Endothelial cell (in vitro differentiated cells): ENCODE data around the gene BNC2. TPM values are rescaled to one million over a fixed set of nuclear protein-coding genes. Genes with fewer than 3 reads are reported as not detected.

Experiments used
- DNase-seq: peaks from one replicate; pipeline ENCODE4 v3.0.0; 2021; ENCODE audit warnings: low spot score
- H3K27ac Mint-ChIP-seq: one replicate; pipeline ENCODE4 v1.8.0; 2021; ENCODE audit warnings: mixed read lengths, inconsistent platforms; ENCODE audit not compliant: unreplicated experiment
- H3K27me3 Mint-ChIP-seq: one replicate; pipeline ENCODE4 v1.8.0; 2021; ENCODE audit warnings: mild to moderate bottlenecking, moderate library complexity, mixed read lengths, inconsistent platforms; ENCODE audit not compliant: unreplicated experiment
- H3K36me3 Mint-ChIP-seq: one replicate; pipeline ENCODE4 v1.8.0; 2021; ENCODE audit warnings: mild to moderate bottlenecking, low read depth, mixed read lengths, inconsistent platforms; ENCODE audit not compliant: unreplicated experiment
- H3K4me1 Mint-ChIP-seq: one replicate; pipeline ENCODE4 v1.8.0; 2021; ENCODE audit warnings: mild to moderate bottlenecking, mixed read lengths, inconsistent platforms; ENCODE audit not compliant: unreplicated experiment
- H3K4me3 Mint-ChIP-seq: one replicate; pipeline ENCODE4 v1.8.0; 2021; ENCODE audit warnings: mild to moderate bottlenecking, mixed read lengths, inconsistent platforms; ENCODE audit not compliant: unreplicated experiment
- H3K9me3 Mint-ChIP-seq: one replicate; pipeline ENCODE4 v1.8.0; 2021; ENCODE audit warnings: mixed read lengths, inconsistent platforms; ENCODE audit not compliant: unreplicated experiment
- CTCF ChIP-seq: fragments of 200-600 bp; sonication (generic); IDR thresholded peaks from one replicate; pipeline ENCODE4 v1.5.0; 2021; ENCODE audit warnings: antibody characterized with exemption; ENCODE audit not compliant: unreplicated experiment
- total RNA-seq: library from RNA; stranded (reverse); fragmentation: NEBNext Ultra II Directional; extraction: Animal tissue kit (Norgen Biotek cat#: 25700); gene quantifications from one replicate; pipeline ENCODE4 v1.2.1, GENCODE V29; 2021; ENCODE audit not compliant: unreplicated experiment

BNC2 gene
- total RNA-seq, 1 donor from 2014 or later, result 20.1 TPM

- Mint-ChIP-seq H3K36me3 (no peaks in the 10 kb centered on the region), H3K27me3 (peaks cover 1% of the 10 kb centered on the region), H3K4me3 (no peak overlapping the region), H3K27ac (no peak overlapping the region), H3K4me1 (no peaks in the 10 kb centered on the region), H3K9me3 (no peaks in the 10 kb centered on the region)
- TF ChIP-seq CTCF, result no peak
- no peak for DNase-seq
Measured at GRCh38 chr9:16653491-16654399, 216.7 kb downstream of the BNC2 start.

GRCh38 chr9:16652582-16652981, 217.9 kb downstream of the BNC2 start:
- no peaks in the 10 kb centered on the region for H3K27me3 Mint-ChIP-seq
- no peak overlapping the region for H3K4me3 Mint-ChIP-seq
- H3K36me3 Mint-ChIP-seq, result no peaks in the 10 kb centered on the region
- no peak for TF ChIP-seq CTCF
- no peaks in the 10 kb centered on the region for H3K9me3 Mint-ChIP-seq
- DNase-seq, result no peak
- H3K4me1 Mint-ChIP-seq, result no peaks in the 10 kb centered on the region
- H3K27ac Mint-ChIP-seq, result no peak overlapping the region

- Mint-ChIP-seq H3K27me3 (no peaks in the 10 kb centered on the region), H3K4me1 (peaks cover 5% of the 10 kb centered on the region), H3K36me3 (no peaks in the 10 kb centered on the region), H3K27ac (no peak overlapping the region), H3K4me3 (no peak overlapping the region), H3K9me3 (no peaks in the 10 kb centered on the region)
- TF ChIP-seq CTCF, result no peak
- DNase-seq, result no peak
Measured at GRCh38 chr9:16651446-16651964, 219.0 kb downstream of the BNC2 start.

- DNase-seq, result no peak
- Mint-ChIP-seq H3K4me1 (peaks cover 5% of the 10 kb centered on the region), H3K9me3 (no peaks in the 10 kb centered on the region), H3K36me3 (no peaks in the 10 kb centered on the region), H3K27me3 (no peaks in the 10 kb centered on the region), H3K4me3 (no peak overlapping the region), H3K27ac (no peak overlapping the region)
- TF ChIP-seq CTCF, result no peak
Measured at GRCh38 chr9:16645970-16646369, 224.5 kb downstream of the BNC2 start.
